ENCODE measurements around the gene SGCD.
A peak's percentile ranks its signal among the peaks of the same experiment; 100 is the strongest.

Gene SGCD

DNA sequence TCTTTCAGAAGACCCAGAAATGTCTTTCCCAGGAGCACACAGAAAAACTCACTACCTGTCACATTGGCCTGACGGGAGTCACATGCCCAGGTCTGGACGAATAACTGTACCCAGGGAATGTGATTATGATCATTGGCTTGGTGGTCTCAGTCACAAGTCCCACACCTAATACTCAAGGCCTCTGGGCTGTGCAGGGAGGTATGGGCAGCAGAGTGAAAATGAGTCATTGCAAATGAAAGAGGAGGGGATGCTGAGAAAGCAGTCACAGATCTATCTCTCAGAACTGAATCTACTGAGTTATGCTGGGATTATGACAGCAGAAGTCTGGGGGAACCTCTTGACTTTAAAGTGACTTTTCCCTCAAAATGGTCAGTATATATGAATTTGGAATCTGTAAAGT, 36.9 kb downstream of the SGCD start:
- no peak for DNase-seq

DNA sequence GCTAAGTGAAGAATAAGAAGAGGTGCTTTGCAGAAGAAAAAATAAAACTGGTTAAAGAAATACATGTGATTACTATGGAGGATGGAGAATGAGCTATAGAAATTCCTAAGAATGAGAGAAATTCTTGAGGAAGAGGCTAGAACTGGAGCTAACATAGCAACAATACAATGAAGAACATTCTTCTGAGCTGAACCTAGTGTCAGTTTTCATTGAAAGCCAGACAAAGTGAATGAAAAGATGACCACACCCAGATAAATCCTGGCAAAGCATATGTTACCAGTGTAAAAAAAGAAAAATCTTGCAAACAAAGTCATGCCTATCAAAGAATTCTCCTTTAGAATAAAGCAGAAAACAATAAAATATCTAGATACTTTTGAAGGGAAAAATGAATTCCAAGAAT, 39.6 kb downstream of the SGCD start:
- no peak for DNase-seq

DNA sequence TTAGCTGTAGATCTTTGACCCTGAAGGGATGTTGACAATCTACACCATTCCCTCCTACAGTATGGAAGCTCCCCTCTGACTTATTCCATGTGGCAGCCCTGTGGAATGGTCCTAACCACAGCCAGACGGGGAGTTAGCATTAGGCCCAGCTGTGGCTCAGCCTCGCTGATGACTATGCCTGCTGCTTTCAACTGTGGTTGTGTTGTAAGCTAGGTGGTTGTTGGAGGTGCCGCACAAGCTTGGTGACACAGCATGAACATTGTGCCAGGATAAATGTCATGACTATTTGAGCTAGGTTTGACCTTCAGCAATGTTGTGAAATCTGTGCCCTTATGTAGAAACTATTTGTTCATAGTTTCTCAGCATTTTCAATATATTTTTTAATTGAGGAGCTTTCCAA, 40.6 kb downstream of the SGCD start:
- DNase-seq = no peak

DNA sequence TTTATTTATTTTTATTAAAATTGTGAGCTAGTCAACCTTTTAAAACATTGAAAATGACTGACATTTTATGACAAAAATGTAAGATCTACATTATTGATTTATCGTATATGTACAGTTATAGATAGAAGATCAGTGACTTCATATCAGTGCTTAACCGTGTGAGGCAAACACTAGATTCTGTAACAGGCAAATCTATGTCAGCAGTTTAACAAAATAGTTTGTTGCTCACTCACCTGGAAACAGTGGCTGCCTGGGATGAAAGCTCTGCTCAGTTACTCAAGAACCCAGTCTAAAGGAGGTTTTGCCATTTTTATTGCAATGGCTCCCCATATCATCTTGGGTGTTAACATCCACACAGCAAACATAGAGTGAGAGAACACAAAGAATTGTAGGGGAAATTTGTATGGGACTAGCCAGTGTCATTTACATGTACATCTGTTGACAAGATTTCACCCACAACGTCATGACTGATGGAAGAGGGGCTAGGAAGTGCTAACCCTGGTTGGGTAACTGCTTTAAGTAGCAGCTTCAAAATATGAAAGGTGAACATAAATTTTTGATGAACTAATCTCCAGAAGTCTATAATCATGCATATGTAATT, 49.0 kb downstream of the SGCD start:
- no peak for DNase-seq

DNA sequence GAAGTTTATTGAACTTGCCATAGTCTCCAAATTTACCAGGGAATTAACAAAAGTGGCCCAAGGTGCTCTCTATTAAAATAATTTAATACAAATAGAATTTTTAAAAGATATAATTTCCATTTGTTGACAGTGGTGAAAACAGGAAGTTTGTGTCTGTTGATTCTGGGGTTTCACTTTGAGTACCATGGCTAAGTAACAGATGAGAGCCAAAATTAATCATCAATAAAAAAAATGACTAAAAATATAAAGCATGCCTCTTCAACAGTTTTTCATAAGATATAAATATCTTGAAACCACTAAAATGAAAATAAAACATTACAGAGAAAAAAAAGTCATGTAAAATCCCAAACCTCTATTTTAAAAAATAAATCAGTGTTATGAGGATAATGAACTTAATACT, 49.8 kb downstream of the SGCD start:
- no peak for DNase-seq

GRCh38 chr5:156378159-156378558, 51.2 kb downstream of the SGCD start:
- DNase-seq = no peak

DNA sequence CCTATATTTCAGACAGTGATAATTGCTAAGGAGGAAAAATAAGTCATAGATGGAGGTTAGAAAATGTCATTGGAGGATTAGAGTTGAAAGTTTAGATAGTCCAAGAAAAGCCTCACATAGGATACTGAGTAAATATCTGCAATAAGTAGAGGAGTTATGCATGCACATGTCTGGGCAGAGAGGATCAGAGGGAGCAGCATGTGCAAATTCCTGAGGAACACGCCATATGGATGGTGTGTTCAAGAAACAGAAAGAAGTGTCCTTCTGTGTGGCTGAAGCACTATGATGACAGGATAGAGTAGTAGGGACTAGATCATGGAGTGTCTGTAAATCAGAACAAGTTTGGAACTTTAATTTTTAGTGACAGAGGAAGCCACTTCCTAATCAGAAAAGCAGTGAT, 52.2 kb downstream of the SGCD start:
- DNase-seq = no peak

DNA sequence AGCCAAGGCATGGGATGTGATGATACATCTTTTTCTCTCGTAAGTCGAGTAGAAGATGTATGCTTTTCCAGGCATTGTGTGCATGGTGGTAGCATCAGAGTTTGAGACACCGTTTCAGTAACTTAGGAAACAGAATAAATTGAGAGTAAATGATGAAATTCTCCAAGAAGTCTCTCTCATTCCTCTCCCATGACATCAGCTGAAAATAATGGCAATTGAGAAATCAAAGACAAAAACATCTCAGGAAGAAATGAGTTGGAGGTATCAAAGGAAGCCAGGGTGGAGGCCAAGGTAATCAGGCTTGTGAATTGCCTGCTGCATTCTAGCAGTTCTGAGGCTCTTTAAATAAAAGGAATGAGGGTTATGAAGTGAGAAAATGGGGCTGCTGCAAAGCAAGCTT, 53.9 kb downstream of the SGCD start:
- no peak for DNase-seq

DNA sequence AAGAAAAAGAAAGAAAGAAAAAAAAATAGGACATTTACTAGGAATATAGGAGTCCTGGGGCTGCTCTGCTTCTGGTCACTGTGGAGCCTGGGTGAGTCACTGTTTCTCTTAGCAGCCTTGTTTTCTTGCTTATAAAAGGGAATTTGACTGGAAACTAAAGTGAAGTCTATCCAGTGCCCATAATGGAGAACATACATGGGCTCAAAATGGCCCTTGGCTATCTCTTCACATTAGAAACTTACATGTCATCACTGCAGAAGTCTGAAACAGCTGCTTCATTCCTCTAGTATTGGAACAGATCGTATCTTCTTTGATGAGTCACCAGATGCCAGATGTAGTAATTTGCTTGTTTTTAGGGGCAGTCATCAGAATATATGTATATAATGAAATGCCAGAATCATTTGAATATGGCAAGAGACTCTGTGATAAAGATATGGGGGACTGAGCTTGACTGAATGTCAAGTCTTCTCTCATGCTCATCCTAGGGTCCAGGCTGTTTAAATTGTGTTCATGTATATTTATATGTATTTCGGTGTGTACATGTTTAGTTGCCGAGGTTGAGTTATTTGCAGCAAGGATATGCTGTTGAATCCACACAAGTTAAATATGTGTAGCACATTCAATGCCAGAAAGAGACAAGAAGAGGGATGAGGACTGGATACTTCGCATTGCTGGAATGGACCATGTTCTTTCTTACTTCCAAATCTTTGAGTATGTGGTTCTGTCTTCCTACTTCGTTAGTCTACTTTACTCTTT, 56.7 kb downstream of the SGCD start:
- no peak for DNase-seq

GRCh38 chr5:156385416-156385815, 58.5 kb downstream of the SGCD start:
- DNase-seq = no peak

- no peak for DNase-seq
Measured at GRCh38 chr5:156386976-156387375, 60.0 kb downstream of the SGCD start.

GRCh38 chr5:156387391-156387790, 60.4 kb downstream of the SGCD start:
- DNase-seq = no peak

GRCh38 chr5:156388233-156388632, 61.3 kb downstream of the SGCD start:
- DNase-seq = no peak

DNA sequence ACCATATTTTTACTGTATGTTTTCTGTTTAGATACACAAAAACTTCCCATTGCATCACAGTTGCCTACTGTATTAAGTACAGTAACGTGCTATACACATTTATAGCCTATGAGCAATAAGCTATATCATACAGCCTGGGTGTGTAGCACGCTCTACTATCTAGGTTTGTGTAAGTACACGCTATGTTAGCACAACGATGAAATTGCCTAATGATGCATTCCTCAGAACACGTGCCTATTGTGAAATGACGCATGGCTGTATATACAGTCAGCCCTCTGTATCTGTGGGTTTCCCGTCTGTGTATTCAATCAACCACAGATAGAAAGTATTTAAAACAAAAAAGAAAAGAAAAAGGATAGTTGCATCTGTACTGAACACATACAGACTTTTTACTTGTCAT, 64.2 kb downstream of the SGCD start:
- DNase-seq = no peak

- no peak for DNase-seq
Measured at GRCh38 chr5:156393980-156394379, 67.0 kb downstream of the SGCD start.

DNA sequence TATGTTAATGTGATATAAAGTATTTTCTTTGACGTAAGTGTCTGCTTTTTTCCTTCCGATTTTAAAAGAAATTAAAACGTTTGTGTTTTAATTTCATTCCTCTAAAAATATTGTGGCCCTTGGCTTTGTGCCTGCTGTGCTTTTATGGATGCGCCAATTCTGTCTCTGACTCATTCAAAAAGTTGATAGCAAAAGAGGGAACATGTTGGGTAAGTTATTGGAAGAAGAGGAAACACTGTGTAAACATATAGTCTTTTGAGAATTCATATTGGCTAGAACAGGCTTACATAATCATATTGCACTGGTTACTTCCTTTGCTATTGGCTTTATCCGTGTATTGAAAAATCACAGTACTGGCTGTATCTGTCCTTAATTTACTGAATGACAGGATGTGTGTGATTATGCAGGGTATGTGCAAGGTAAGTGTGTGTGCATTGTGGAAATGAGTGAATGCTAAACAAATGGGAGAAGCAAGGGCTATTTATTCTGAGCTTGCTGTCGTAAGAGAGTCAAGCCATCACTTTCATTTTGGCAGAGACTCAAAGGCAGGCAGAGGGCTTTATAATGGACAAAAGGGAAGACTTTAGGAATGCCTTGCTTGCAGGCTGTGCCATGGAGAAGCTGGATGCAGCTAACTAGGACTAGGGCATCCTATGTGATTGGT, 67.8 kb downstream of the SGCD start:
- no peak for DNase-seq

DNA sequence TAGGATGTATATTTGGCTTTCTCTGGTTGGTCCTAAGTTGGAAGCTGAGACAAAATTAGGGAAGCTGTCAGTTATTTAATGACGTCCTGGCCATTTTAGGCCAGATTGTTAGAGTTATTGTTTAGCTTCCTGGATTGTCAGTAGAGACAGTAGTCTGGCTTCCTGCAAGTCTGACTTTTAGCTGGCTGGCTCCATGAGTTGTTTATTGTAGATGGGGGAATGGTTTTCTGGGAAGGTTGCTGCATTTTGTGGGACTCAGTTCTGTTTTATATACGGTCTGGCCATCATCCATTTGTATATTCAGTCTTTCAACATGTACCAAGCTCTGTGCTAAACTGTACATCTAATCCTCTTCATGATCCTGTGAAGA, 68.3 kb downstream of the SGCD start:
- no peak for DNase-seq

- no peak for DNase-seq
Measured at GRCh38 chr5:156396063-156396829, 69.3 kb downstream of the SGCD start.

GRCh38 chr5:156396830-156397081, 69.8 kb downstream of the SGCD start:
- DNase-seq = no peak

- DNase-seq = no peak
Measured at GRCh38 chr5:156399323-156399722, 72.4 kb downstream of the SGCD start.

- no peak for DNase-seq
Measured at GRCh38 chr5:156400231-156400986, 73.4 kb downstream of the SGCD start.

GRCh38 chr5:156401804-156402203, 74.8 kb downstream of the SGCD start:
- DNase-seq = peak; percentile 43

GRCh38 chr5:156402387-156402921, 75.5 kb downstream of the SGCD start:
- peak; percentile 88 for DNase-seq

All from activated CD4-positive, alpha-beta T cell treated with anti-CD3 and anti-CD28 coated beads, Interleukin-10, Interleukin-2, amounts not matched to agents 100 ng/mL and 50 ng/mL, durations not matched to agents 16 hours and 8 hours (primary cell).